ENCODE measurements around the gene UHRF1. TPM values are rescaled to one million over a fixed set of nuclear protein-coding genes. Genes with fewer than 3 reads are reported as not detected.

Gene UHRF1
- total RNA-seq, 1 experiment from 2014 or later: 53.6 TPM

DNA sequence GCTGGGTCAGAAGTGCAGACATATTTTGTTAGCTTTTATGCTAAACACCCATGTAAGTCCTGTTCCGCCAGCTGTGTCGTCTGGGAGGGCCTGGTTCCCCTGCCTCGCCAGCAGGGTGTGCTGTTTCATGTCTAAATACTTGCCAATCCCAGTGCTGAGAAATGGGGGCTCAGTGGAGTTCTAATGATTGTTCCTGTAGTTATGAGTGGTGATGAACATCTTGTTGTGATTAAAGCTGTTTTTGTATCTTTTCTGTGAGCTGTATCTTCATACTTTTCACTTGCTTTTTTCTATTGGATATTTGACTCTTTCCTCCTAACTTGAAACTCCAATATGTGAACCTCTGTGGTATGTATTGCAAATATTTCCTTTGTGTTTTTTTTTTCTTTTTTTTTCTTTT is 92.3 kb downstream of the UHRF1 start:
- in situ Hi-C loops (cut with HindIII; ENCODE audit: low pct_unique_long_range_greater_than_20kb, low sequenced_read_pairs): no loop called here
- TF ChIP-seq, protein P1, sequence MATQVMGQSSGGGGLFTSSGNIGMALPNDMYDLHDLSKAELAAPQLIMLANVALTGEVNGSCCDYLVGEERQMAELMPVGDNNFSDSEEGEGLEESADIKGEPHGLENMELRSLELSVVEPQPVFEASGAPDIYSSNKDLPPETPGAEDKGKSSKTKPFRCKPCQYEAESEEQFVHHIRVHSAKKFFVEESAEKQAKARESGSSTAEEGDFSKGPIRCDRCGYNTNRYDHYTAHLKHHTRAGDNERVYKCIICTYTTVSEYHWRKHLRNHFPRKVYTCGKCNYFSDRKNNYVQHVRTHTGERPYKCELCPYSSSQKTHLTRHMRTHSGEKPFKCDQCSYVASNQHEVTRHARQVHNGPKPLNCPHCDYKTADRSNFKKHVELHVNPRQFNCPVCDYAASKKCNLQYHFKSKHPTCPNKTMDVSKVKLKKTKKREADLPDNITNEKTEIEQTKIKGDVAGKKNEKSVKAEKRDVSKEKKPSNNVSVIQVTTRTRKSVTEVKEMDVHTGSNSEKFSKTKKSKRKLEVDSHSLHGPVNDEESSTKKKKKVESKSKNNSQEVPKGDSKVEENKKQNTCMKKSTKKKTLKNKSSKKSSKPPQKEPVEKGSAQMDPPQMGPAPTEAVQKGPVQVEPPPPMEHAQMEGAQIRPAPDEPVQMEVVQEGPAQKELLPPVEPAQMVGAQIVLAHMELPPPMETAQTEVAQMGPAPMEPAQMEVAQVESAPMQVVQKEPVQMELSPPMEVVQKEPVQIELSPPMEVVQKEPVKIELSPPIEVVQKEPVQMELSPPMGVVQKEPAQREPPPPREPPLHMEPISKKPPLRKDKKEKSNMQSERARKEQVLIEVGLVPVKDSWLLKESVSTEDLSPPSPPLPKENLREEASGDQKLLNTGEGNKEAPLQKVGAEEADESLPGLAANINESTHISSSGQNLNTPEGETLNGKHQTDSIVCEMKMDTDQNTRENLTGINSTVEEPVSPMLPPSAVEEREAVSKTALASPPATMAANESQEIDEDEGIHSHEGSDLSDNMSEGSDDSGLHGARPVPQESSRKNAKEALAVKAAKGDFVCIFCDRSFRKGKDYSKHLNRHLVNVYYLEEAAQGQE (IDR thresholded peaks at IDR 0.05; ENCODE audit: insufficient read depth in 1 of 2, low read depth in 2 of 2, low read length in 1 of 2): no peak
- TF ChIP-seq SIN3A (IDR thresholded peaks at IDR 0.05; ENCODE audit: borderline replicate concordance, insufficient read depth, low read depth, low read length): no peak
- TF ChIP-seq TCF7L2 (IDR thresholded peaks at IDR 0.05; ENCODE audit: low read depth, low read length): no peak
- TF ChIP-seq, protein P2, sequence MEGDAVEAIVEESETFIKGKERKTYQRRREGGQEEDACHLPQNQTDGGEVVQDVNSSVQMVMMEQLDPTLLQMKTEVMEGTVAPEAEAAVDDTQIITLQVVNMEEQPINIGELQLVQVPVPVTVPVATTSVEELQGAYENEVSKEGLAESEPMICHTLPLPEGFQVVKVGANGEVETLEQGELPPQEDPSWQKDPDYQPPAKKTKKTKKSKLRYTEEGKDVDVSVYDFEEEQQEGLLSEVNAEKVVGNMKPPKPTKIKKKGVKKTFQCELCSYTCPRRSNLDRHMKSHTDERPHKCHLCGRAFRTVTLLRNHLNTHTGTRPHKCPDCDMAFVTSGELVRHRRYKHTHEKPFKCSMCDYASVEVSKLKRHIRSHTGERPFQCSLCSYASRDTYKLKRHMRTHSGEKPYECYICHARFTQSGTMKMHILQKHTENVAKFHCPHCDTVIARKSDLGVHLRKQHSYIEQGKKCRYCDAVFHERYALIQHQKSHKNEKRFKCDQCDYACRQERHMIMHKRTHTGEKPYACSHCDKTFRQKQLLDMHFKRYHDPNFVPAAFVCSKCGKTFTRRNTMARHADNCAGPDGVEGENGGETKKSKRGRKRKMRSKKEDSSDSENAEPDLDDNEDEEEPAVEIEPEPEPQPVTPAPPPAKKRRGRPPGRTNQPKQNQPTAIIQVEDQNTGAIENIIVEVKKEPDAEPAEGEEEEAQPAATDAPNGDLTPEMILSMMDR (IDR thresholded peaks at IDR 0.05): peak; percentile 82
- ChIA-PET POLR2A (interaction anchor here (0.6 kb wide), 1 partner anchor 151 kb away, joined by 7 read pairs; no protein-coding TSS in a partner anchor), CTCF (interaction anchor here (0.6 to 1.6 kb wide), 7 partner anchors 21 to 323 kb away, joined by 3 to 7 read pairs (median 5); no protein-coding TSS in a partner anchor)
- intact Hi-C loops (cut with micrococcal nuclease; ENCODE audit: unreplicated experiment): no loop called here
- no peaks in the 10 kb centered on the region for H3K27me3 ChIP-seq (ENCODE audit: control insufficient read depth, insufficient read depth, low read length)
- H3K4me1 ChIP-seq (ENCODE audit: control insufficient read depth, insufficient read depth, low read length): peaks cover 5% of the 10 kb centered on the region; the same call in 1 of the 2 replicates
- no peak overlapping the region for H3K4me3 ChIP-seq (ENCODE audit: low read depth in 2 of 2, low read length in 2 of 2)
- DNase-seq (ENCODE audit: low read depth, low spot score): peak; percentile 8
- H3K27ac ChIP-seq (ENCODE audit: low read length): no peak overlapping the region
- no peaks in the 10 kb centered on the region for H3K36me3 ChIP-seq (ENCODE audit: control insufficient read depth, insufficient read depth, low read length)
- peak; percentile 66; the same call in 1 of the 2 replicates for ATAC-seq
- BruUV-seq (replicated peaks): no TSS peak
- no peaks in the 10 kb centered on the region for H3K9me3 ChIP-seq (ENCODE audit: control insufficient read depth, insufficient read depth, low read depth, low read length)

- TF ChIP-seq SIN3A (IDR thresholded peaks at IDR 0.05; ENCODE audit: borderline replicate concordance, insufficient read depth, low read depth, low read length): no peak
- no peak for TF ChIP-seq TCF7L2 (IDR thresholded peaks at IDR 0.05; ENCODE audit: low read depth, low read length)
- TF ChIP-seq POLR2AphosphoS5 (IDR thresholded peaks at IDR 0.05; ENCODE audit: low read depth, low read length): no peak
- TF ChIP-seq, protein P2 (IDR thresholded peaks at IDR 0.05): no peak
- TF ChIP-seq, protein P1 (IDR thresholded peaks at IDR 0.05; ENCODE audit: insufficient read depth in 1 of 2, low read depth in 2 of 2, low read length in 1 of 2): no peak
- Histone ChIP-seq H3K27me3 (ENCODE audit: control insufficient read depth, insufficient read depth, low read length) (no peaks in the 10 kb centered on the region), H3K4me3 (ENCODE audit: low read depth in 2 of 2, low read length in 2 of 2) (no peak overlapping the region), H3K36me3 (ENCODE audit: control insufficient read depth, insufficient read depth, low read length) (no peaks in the 10 kb centered on the region), H3K4me1 (ENCODE audit: control insufficient read depth, insufficient read depth, low read length) (peaks cover 5% of the 10 kb centered on the region; the same call in 1 of the 2 replicates), H3K9me3 (ENCODE audit: control insufficient read depth, insufficient read depth, low read depth, low read length) (no peaks in the 10 kb centered on the region), H3K27ac (ENCODE audit: low read length) (no peak overlapping the region)
- no TSS peak for BruUV-seq (replicated peaks)
- ATAC-seq: peak; percentile 60
- POLR2A ChIA-PET: no interaction called here
- CTCF ChIA-PET: interaction anchor here (0.6 to 1.6 kb wide), 4 partner anchors 22 to 323 kb away, joined by 5 to 7 read pairs (median 6); no protein-coding TSS in a partner anchor
- in situ Hi-C loops (cut with HindIII; ENCODE audit: low pct_unique_long_range_greater_than_20kb, low sequenced_read_pairs) (no loop called here), intact Hi-C loops (cut with micrococcal nuclease; ENCODE audit: unreplicated experiment) (no loop called here)
- DNase-seq (ENCODE audit: low read depth, low spot score): peak; percentile 8
Observed at GRCh38 chr19:5002143-5002542, 92.8 kb downstream of the UHRF1 start.
